GM12892 (cell line): Measurements from ENCODE around the gene C6orf136.

ENCODE experiments used
- POLR2A ChIP-seq: IDR thresholded peaks from 2 replicates; pipeline ENCODE4 v1.6.1; 2011; ENCODE audit warnings: low read depth, low read length, control low read depth
- POLR2AphosphoS5 ChIP-seq: IDR thresholded peaks from 2 replicates; pipeline ENCODE4 v1.6.1; 2011; ENCODE audit warnings: low read depth, low read length, control low read depth
- TAF1 ChIP-seq: IDR thresholded peaks from 2 replicates; pipeline ENCODE4 v1.6.1; 2011; ENCODE audit warnings: low read depth, mild to moderate bottlenecking, control low read depth, low read length, borderline replicate concordance

DNA sequence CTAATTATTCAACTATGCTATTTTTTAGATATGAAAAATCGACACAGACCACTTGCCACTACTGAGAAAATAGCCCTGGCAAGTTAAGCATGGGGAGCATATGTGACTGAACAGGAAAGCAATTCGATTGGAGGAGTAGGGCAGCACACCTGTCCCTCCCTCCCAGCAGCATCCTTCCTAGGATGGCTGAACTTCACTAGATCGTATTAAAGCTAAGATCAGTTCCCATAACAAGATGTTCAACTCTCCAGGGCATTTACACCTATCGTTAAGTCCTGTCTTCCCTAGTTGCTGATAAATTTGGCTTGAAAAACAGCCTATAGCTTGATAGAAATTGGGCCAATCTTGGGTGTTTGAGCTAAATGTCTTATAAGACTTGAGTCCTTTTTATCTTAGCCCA is 36.9 kb upstream of the C6orf136 start:
- TF ChIP-seq POLR2A (no peak), POLR2AphosphoS5 (no peak), TAF1 (no peak)
